ENCODE measurements around the gene PRKCZ.
"Not testable (repeated sequence)": the region's sequence is repeated elsewhere in the genome, so short reads cannot be mapped to it uniquely, and the experiment has no call there.

The PRKCZ gene

DNA sequence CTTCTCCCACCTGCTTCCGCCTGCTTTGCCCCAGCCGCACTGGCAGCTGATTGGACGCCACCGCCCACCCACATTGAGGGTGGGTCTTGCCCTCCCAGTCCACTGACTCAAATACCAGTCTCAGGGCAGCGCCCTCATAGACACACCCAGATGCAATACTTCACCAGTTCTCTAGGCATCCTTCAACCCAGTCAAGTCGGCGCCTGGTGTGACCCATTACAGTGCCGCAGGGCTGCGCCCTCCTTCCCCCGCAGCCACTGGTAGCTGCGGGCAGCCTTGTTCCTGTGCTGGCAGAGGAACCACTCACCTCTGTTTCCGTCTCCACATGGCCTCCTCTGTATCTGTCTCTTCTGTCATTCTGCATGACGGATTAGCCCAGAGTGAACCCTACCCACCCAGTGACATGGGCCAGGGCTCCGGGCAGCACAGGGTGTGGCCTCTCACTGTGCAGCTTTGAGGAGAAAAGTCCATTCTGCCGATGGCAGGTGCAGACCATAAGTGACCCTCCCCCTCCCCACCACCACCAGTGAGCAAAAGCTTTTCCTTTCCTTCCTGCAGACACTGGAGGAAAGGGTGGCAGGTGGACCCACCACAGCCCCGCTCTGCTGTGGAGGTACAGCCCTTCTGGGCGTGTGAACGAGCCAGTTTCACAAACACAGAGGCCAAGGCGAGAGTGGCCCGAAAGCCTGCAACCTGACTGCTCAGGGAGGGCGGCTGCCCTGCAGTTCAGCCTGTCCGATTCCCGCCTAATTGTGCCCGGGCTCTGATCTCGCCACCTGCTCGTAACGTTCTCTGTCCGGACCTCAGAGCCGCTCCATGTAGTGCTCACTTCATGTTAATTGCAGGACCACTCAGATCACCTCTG is 87.3 kb downstream of the PRKCZ start:
- Histone ChIP-seq H2BK120ac (ENCODE audit: insufficient read depth, low read length, poor library complexity) (no peak overlapping the region), H3K9ac (ENCODE audit: low read length) (no peak overlapping the region)
- no CpG with 5 or more reads among the region's 29 CpGs for WGBS (ENCODE audit: extremely low coverage, insufficient coverage, insufficient read length)

DNA sequence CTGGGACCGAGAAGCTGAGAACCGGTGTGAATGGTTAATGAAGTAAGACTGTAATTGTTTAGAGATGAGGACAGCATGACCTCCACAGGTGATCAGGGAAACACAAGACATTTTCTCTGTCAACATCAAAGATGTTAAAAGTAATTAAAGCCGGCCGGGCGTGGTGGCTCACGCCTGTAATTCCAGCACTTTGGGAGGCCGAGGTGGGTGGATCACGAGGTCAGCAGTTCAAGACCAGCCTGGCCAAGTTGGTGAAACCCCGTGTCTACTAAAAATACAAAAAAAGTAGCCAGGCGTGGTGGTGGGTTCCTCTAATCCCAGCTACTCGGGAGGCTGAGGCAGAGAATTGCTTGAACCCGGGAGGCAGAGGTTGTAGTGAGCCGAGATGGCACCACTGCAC is 88.9 kb downstream of the PRKCZ start:
- not testable (repeated sequence) for H3K27ac ChIP-seq (ENCODE audit: low read depth, low read length); DNase-seq; H2BK12ac ChIP-seq (ENCODE audit: low read length); H3K4me2 ChIP-seq (ENCODE audit: low read length); H3K27me3 ChIP-seq (ENCODE audit: insufficient read depth, low read length); H3K14ac ChIP-seq (ENCODE audit: low read length); H2BK120ac ChIP-seq (ENCODE audit: insufficient read depth, low read length, poor library complexity); H3K4ac ChIP-seq (ENCODE audit: low read depth, low read length); H2AFZ ChIP-seq (ENCODE audit: insufficient read depth, low read length, poor library complexity); H2AK5ac ChIP-seq (ENCODE audit: low read length); H3K18ac ChIP-seq (ENCODE audit: low read length); H4K8ac ChIP-seq (ENCODE audit: low read depth, low read length); H4K12ac ChIP-seq (ENCODE audit: low read depth, low read length); H3K9ac ChIP-seq (ENCODE audit: low read length); H3K9me3 ChIP-seq (ENCODE audit: insufficient read depth, low read depth, low read length); H3K23ac ChIP-seq (ENCODE audit: low read length); H4K91ac ChIP-seq (ENCODE audit: low read depth, low read length); H2BK5ac ChIP-seq (ENCODE audit: low read depth, low read length, poor library complexity); H3K4me3 ChIP-seq (ENCODE audit: low read depth, low read length)
- WGBS (ENCODE audit: extremely low coverage, insufficient coverage, insufficient read length), result no CpG with 5 or more reads among the region's 13 CpGs
- Histone ChIP-seq H3K36me3 (ENCODE audit: control insufficient read depth in 1 of 2, insufficient read depth in 2 of 2, low read length in 2 of 2) (peaks cover 29 to 35% of the 10 kb centered on the region in 2 experiments), H3K4me1 (ENCODE audit: control insufficient read depth in 1 of 2, insufficient read depth in 2 of 2, low read length in 2 of 2) (peaks cover 24 to 28% of the 10 kb centered on the region in 2 experiments), H3K79me2 (ENCODE audit: control insufficient read depth, insufficient read depth, low read length, poor library complexity) (peaks cover 12% of the 10 kb centered on the region), H3K79me1 (ENCODE audit: low read length) (peaks cover 19% of the 10 kb centered on the region)

More for the DNA sequence above, 87.3 kb downstream of the PRKCZ start:
- Histone ChIP-seq H3K9me3 (ENCODE audit: insufficient read depth, low read depth, low read length) (no peaks in the 10 kb centered on the region), H3K23ac (ENCODE audit: low read length) (no peak overlapping the region), H4K91ac (ENCODE audit: low read depth, low read length) (no peak overlapping the region), H4K8ac (ENCODE audit: low read depth, low read length) (no peak overlapping the region), H2AFZ (ENCODE audit: insufficient read depth, low read length, poor library complexity) (no peak overlapping the region), H3K4me2 (ENCODE audit: low read length) (no peak overlapping the region), H2AK5ac (ENCODE audit: low read length) (peak overlapping the region; percentile 11), H2BK12ac (ENCODE audit: low read length) (no peak overlapping the region), H3K4ac (ENCODE audit: low read depth, low read length) (no peak overlapping the region), H3K27me3 (ENCODE audit: insufficient read depth, low read length) (no peaks in the 10 kb centered on the region), H4K12ac (ENCODE audit: low read depth, low read length) (no peak overlapping the region), H3K18ac (ENCODE audit: low read length) (peak overlapping the region; percentile 15), H2BK5ac (ENCODE audit: low read depth, low read length, poor library complexity) (no peak overlapping the region), H3K79me1 (ENCODE audit: low read length) (peaks cover 30% of the 10 kb centered on the region), H3K36me3 (ENCODE audit: control insufficient read depth in 1 of 2, insufficient read depth in 2 of 2, low read length in 2 of 2) (peaks cover 21 to 24% of the 10 kb centered on the region in 2 experiments), H3K4me3 (ENCODE audit: low read depth, low read length) (no peak overlapping the region), H3K14ac (ENCODE audit: low read length) (no peak overlapping the region), H3K79me2 (ENCODE audit: control insufficient read depth, insufficient read depth, low read length, poor library complexity) (peaks cover 17% of the 10 kb centered on the region), H3K4me1 (ENCODE audit: control insufficient read depth in 1 of 2, insufficient read depth in 2 of 2, low read length in 2 of 2) (peaks cover 35 to 41% of the 10 kb centered on the region in 2 experiments), H3K27ac (ENCODE audit: low read depth, low read length) (no peak overlapping the region)
- DNase-seq, result peak; percentile 97

DNA sequence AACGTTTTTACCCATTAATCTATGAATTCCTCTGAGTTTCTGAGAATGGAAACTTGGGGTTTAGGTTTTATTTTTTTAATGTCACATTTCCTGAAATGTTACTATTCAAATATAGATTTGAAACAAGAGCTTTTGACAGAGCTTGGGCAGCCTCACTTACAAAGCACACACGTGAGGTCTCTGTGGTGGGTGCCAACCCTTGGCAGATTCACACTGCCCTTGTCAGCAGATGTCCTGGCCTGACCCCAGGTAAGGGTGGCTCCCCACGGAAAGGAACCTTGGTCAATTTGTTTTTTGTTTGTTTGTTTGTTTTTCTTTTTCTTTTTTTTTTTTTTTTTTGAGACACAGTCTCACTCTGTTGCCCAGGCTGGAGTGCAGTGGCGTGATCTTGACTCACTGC is 90.8 kb downstream of the PRKCZ start:
- Histone ChIP-seq H3K14ac (ENCODE audit: low read length) (no peak overlapping the region), H3K4me1 (ENCODE audit: control insufficient read depth in 1 of 2, insufficient read depth in 2 of 2, low read length in 2 of 2) (peaks cover 10 to 15% of the 10 kb centered on the region in 2 experiments), H3K27ac (ENCODE audit: low read depth, low read length) (no peak overlapping the region), H3K18ac (ENCODE audit: low read length) (no peak overlapping the region), H3K9me3 (ENCODE audit: insufficient read depth, low read depth, low read length) (peaks cover 3% of the 10 kb centered on the region), H4K91ac (ENCODE audit: low read depth, low read length) (no peak overlapping the region), H3K9ac (ENCODE audit: low read length) (no peak overlapping the region), H3K4ac (ENCODE audit: low read depth, low read length) (no peak overlapping the region), H3K36me3 (ENCODE audit: control insufficient read depth in 1 of 2, insufficient read depth in 2 of 2, low read length in 2 of 2) (peaks cover 45 to 48% of the 10 kb centered on the region in 2 experiments), H2BK120ac (ENCODE audit: insufficient read depth, low read length, poor library complexity) (no peak overlapping the region), H2AK5ac (ENCODE audit: low read length) (no peak overlapping the region), H2BK12ac (ENCODE audit: low read length) (no peak overlapping the region), H2AFZ (ENCODE audit: insufficient read depth, low read length, poor library complexity) (no peak overlapping the region), H3K27me3 (ENCODE audit: insufficient read depth, low read length) (no peaks in the 10 kb centered on the region), H2BK5ac (ENCODE audit: low read depth, low read length, poor library complexity) (no peak overlapping the region), H3K79me2 (ENCODE audit: control insufficient read depth, insufficient read depth, low read length, poor library complexity) (peaks cover 3% of the 10 kb centered on the region), H3K4me3 (ENCODE audit: low read depth, low read length) (no peak overlapping the region), H3K4me2 (ENCODE audit: low read length) (no peak overlapping the region), H3K23ac (ENCODE audit: low read length) (no peak overlapping the region), H4K12ac (ENCODE audit: low read depth, low read length) (no peak overlapping the region), H4K8ac (ENCODE audit: low read depth, low read length) (no peak overlapping the region), H3K79me1 (ENCODE audit: low read length) (peaks cover 6% of the 10 kb centered on the region)
- DNase-seq, result no peak
- WGBS (ENCODE audit: extremely low coverage, insufficient coverage, insufficient read length), result no CpG with 5 or more reads among the region's 4 CpGs

DNA sequence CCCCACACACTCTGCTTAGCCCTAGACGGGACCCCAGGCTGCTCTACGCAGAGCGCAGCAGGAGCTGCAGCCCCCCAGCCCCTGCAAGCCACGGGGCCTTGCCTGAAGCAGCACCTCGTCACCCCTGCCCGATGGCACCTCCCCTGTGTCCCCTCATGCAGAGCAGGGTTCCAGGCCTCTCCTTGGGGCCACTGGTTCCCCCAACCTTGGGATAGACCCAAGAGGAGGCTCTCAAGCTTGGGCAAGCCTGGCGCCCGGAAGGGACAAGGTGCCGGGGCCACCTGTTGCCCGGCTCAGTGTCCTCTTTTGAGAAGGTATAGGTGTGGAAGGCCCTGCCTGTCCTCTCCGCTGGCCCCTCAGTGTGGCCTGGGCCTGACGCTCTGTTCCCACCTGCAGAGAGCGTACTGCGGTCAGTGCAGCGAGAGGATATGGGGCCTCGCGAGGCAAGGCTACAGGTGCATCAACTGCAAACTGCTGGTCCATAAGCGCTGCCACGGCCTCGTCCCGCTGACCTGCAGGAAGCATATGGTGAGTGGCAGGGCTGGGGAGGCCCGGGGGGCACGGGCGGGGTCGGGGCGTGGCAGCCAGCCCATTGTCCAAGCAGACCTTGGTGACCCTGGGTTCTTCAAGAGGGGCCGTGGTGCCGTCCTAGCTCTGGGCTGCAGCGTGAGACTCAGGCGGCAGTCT is 93.7 kb downstream of the PRKCZ start:
- H2AK5ac ChIP-seq (ENCODE audit: low read length), result no peak overlapping the region
- DNase-seq, result no peak
- H4K91ac ChIP-seq (ENCODE audit: low read depth, low read length), result no peak overlapping the region
- H3K14ac ChIP-seq (ENCODE audit: low read length), result no peak overlapping the region
- H3K4me2 ChIP-seq (ENCODE audit: low read length), result no peak overlapping the region
- no peak overlapping the region for H3K27ac ChIP-seq (ENCODE audit: low read depth, low read length)
- WGBS (ENCODE audit: extremely low coverage, insufficient coverage, insufficient read length), result no CpG with 5 or more reads among the region's 30 CpGs
- no peak overlapping the region for H4K12ac ChIP-seq (ENCODE audit: low read depth, low read length)
- H3K9me3 ChIP-seq (ENCODE audit: insufficient read depth, low read depth, low read length), result peaks cover 3% of the 10 kb centered on the region
- no peak overlapping the region for H3K4ac ChIP-seq (ENCODE audit: low read depth, low read length)
- no peak overlapping the region for H2AFZ ChIP-seq (ENCODE audit: insufficient read depth, low read length, poor library complexity)
- no peak overlapping the region for H3K18ac ChIP-seq (ENCODE audit: low read length)
- no peaks in the 10 kb centered on the region for H3K27me3 ChIP-seq (ENCODE audit: insufficient read depth, low read length)
- no peak overlapping the region for H3K9ac ChIP-seq (ENCODE audit: low read length)
- H2BK120ac ChIP-seq (ENCODE audit: insufficient read depth, low read length, poor library complexity), result no peak overlapping the region
- H3K23ac ChIP-seq (ENCODE audit: low read length), result no peak overlapping the region
- H3K4me1 ChIP-seq (ENCODE audit: control insufficient read depth in 1 of 2, insufficient read depth in 2 of 2, low read length in 2 of 2), result no peaks in the 10 kb centered on the region
- H2BK5ac ChIP-seq (ENCODE audit: low read depth, low read length, poor library complexity), result no peak overlapping the region
- no peaks in the 10 kb centered on the region for H3K79me2 ChIP-seq (ENCODE audit: control insufficient read depth, insufficient read depth, low read length, poor library complexity)
- H3K79me1 ChIP-seq (ENCODE audit: low read length), result no peaks in the 10 kb centered on the region
- H3K36me3 ChIP-seq (ENCODE audit: control insufficient read depth in 1 of 2, insufficient read depth in 2 of 2, low read length in 2 of 2), result peaks cover 45 to 52% of the 10 kb centered on the region in 2 experiments
- H4K8ac ChIP-seq (ENCODE audit: low read depth, low read length), result no peak overlapping the region
- H2BK12ac ChIP-seq (ENCODE audit: low read length), result no peak overlapping the region
- no peak overlapping the region for H3K4me3 ChIP-seq (ENCODE audit: low read depth, low read length)
